ENCODE data around the gene MAP7D1.

GRCh38 chr1:36154335-36154734, 1.6 kb upstream of the MAP7D1 start:
- TF ChIP-seq CTCF (IDR thresholded peaks at IDR 0.05; ENCODE audit: low read depth, low read length) (no peak), EZH2phosphoT487 (IDR thresholded peaks at IDR 0.05; ENCODE audit: low read depth) (no peak)

All from OCI-LY3 (cell line).